MM.1S (cell line): Measurements from ENCODE around the gene PLA2G3.

Experiments used
- CTCF ChIP-seq: fragments of 300-600 bp; sonication (generic); IDR thresholded peaks from 2 replicates; pipeline ENCODE4 v1.5.1; 2016; ENCODE audit warnings: antibody characterized with exemption, low read length, mixed read lengths
- EZH2 ChIP-seq: fragments of 300-600 bp; sonication (generic); optimal IDR thresholded peaks from 2 replicates; pipeline ENCODE3; 2017; ENCODE audit warnings: low read depth, mild to moderate bottlenecking, antibody characterized with exemption, low read length, mixed read lengths

GRCh38 chr22:31125521-31126117 is 14.7 kb downstream of the PLA2G3 start:
- no peak for TF ChIP-seq CTCF
- TF ChIP-seq EZH2: no peak
